SK-N-SH treated with all-trans-retinoic acid at 6 μM for 48 hours (cell line): ENCODE results near the gene TRIM15.

Experiments
- ATAC-seq: fragments of 200-7000 bp; cut with Tn5 transposase; 3 replicates; pipeline ENCODE4 v1.9.1; 2020; ENCODE audit warnings: mild to moderate bottlenecking, moderate library complexity
- ARNTL ChIP-seq: fragments of 450-650 bp; formaldehyde crosslinking; IDR thresholded peaks from 2 replicates; pipeline ENCODE4 v1.5.0; 2020; ENCODE audit warnings: low read depth, mild to moderate bottlenecking, moderate library complexity, borderline replicate concordance
- BACH2 ChIP-seq: fragments of 250-450 bp; sonication (Bioruptor Pico); IDR thresholded peaks from 2 replicates; pipeline ENCODE4 v1.9.0; 2021; ENCODE audit warnings: mild to moderate bottlenecking, borderline replicate concordance
- CSDC2 ChIP-seq: fragments of 250-450 bp; sonication (Bioruptor Pico); IDR thresholded peaks from 2 replicates; pipeline ENCODE4 v1.5.0; 2020; ENCODE audit warnings: mild to moderate bottlenecking, moderate library complexity
- ESRRG ChIP-seq: fragments of 250-450 bp; sonication (Bioruptor Pico); IDR thresholded peaks from 2 replicates; pipeline ENCODE4 v1.6.1; 2021; ENCODE audit warnings: mild to moderate bottlenecking
- GLIS3 ChIP-seq: fragments of 250-450 bp; sonication (Bioruptor Pico); IDR thresholded peaks from 2 replicates; pipeline ENCODE4 v1.5.0; 2020; ENCODE audit warnings: mild to moderate bottlenecking, moderate library complexity
- OSR1 ChIP-seq: fragments of 250-450 bp; sonication (Bioruptor Pico); IDR thresholded peaks from 2 replicates; pipeline ENCODE4 v1.8.0; 2022; ENCODE audit warnings: moderate library complexity, mild to moderate bottlenecking, inconsistent platforms
- PPARA ChIP-seq: fragments of 250-450 bp; sonication (Bioruptor Pico); IDR thresholded peaks from 2 replicates; pipeline ENCODE4 v1.5.0; 2020; ENCODE audit warnings: mild to moderate bottlenecking, borderline replicate concordance
- RARB ChIP-seq: fragments of 250-450 bp; sonication (Bioruptor Pico); IDR thresholded peaks from 2 replicates; pipeline ENCODE4 v1.8.0; 2021; ENCODE audit warnings: mild to moderate bottlenecking, moderate library complexity
- SNAI2 ChIP-seq: fragments of 250-450 bp; sonication (Bioruptor Pico); IDR thresholded peaks from 2 replicates; pipeline ENCODE4 v1.5.0; 2020; ENCODE audit warnings: mild to moderate bottlenecking, moderate library complexity
- TOX ChIP-seq: fragments of 250-450 bp; sonication (Bioruptor Pico); IDR thresholded peaks from 2 replicates; pipeline ENCODE4 v1.8.0; 2021; ENCODE audit warnings: mild to moderate bottlenecking, moderate library complexity, borderline replicate concordance
- ZFP3 ChIP-seq: fragments of 250-450 bp; sonication (Bioruptor Pico); IDR thresholded peaks from 2 replicates; pipeline ENCODE4 v1.5.0; 2020; ENCODE audit warnings: mild to moderate bottlenecking, moderate library complexity
- ZFP30 ChIP-seq: fragments of 450-650 bp; formaldehyde crosslinking; IDR thresholded peaks from 2 replicates; pipeline ENCODE4 v1.5.0; 2022; ENCODE audit warnings: mild to moderate bottlenecking, moderate library complexity
- ZNF70 ChIP-seq: fragments of 450-650 bp; formaldehyde crosslinking; IDR thresholded peaks from 2 replicates; pipeline ENCODE4 v1.5.0; 2020; ENCODE audit warnings: mild to moderate bottlenecking, moderate library complexity
- ZNF8 ChIP-seq: fragments of 450-650 bp; formaldehyde crosslinking; IDR thresholded peaks from 2 replicates; pipeline ENCODE4 v1.5.0; 2020; ENCODE audit warnings: mild to moderate bottlenecking, moderate library complexity
- TF ChIP-seq, protein P1 (sequence below): fragments of 250-450 bp; sonication (Bioruptor Pico); IDR thresholded peaks from 2 replicates; pipeline ENCODE4 v1.5.0; 2020; ENCODE audit warnings: mild to moderate bottlenecking, moderate library complexity
- TF ChIP-seq, protein P2 (sequence below): fragments of 250-450 bp; sonication (Bioruptor Pico); IDR thresholded peaks from 2 replicates; pipeline ENCODE4 v1.8.0; 2020; ENCODE audit warnings: mild to moderate bottlenecking, moderate library complexity, borderline replicate concordance
- TF ChIP-seq, protein P3 (sequence below): fragments of 250-450 bp; sonication (Bioruptor Pico); IDR thresholded peaks from 2 replicates; pipeline ENCODE4 v1.8.0; 2021; ENCODE audit warnings: low read depth, mild to moderate bottlenecking, moderate library complexity, borderline replicate concordance
- TF ChIP-seq, protein P4 (sequence below): fragments of 250-450 bp; sonication (Bioruptor Pico); IDR thresholded peaks from 2 replicates; pipeline ENCODE4 v1.5.1; 2020; ENCODE audit warnings: low read depth, mild to moderate bottlenecking, moderate library complexity

The TRIM15 gene

DNA sequence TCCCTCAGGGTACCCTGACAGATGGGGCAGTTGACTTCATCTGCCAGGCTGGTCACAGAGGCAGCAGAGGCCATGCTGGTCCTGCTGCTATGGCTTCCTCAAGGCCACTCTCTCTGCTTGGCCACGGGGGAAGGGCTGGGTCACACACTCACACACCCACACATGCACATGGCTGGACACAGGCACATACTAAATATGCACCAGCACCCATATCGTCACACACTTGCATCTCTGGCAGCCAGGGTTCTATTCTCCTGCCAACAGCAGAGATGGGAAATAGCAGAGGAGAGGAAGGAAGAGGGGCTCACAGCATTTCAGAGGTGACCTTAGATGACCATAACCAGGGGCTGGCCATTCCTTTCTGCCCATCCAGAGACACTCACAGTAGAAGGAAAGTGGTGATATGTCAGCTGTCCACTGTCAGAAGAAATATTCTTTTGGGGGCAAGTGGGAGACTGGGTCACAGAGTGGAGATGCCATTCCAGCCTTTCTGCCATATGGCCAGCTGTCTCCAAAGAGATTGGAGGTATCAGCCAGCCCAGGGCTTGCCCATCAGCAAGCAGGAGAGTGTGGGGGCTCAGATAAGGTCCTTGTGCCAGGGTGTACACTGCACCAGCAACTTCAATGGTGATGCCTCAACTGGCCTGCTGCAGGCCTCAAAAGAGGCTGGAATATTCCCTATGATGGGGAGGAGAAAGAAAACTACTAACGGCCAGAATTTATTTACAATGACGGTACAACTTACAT lies 2.4 kb upstream of the TRIM15 start, which contains the start of gene TRIM10:
Gene TRIM10 (minus strand): TSS at position 427 of the 747 bp plus-strand sequence. CDS start 353 bp downstream, at position 74.
- no peak for TF ChIP-seq ZNF70
- TF ChIP-seq, protein P1, sequence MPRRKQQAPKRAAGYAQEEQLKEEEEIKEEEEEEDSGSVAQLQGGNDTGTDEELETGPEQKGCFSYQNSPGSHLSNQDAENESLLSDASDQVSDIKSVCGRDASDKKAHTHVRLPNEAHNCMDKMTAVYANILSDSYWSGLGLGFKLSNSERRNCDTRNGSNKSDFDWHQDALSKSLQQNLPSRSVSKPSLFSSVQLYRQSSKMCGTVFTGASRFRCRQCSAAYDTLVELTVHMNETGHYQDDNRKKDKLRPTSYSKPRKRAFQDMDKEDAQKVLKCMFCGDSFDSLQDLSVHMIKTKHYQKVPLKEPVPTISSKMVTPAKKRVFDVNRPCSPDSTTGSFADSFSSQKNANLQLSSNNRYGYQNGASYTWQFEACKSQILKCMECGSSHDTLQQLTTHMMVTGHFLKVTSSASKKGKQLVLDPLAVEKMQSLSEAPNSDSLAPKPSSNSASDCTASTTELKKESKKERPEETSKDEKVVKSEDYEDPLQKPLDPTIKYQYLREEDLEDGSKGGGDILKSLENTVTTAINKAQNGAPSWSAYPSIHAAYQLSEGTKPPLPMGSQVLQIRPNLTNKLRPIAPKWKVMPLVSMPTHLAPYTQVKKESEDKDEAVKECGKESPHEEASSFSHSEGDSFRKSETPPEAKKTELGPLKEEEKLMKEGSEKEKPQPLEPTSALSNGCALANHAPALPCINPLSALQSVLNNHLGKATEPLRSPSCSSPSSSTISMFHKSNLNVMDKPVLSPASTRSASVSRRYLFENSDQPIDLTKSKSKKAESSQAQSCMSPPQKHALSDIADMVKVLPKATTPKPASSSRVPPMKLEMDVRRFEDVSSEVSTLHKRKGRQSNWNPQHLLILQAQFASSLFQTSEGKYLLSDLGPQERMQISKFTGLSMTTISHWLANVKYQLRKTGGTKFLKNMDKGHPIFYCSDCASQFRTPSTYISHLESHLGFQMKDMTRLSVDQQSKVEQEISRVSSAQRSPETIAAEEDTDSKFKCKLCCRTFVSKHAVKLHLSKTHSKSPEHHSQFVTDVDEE = no peak
- no peak for TF ChIP-seq ESRRG (CRISPR knock-in tag)
- TF ChIP-seq CSDC2 = no peak
- no peak for TF ChIP-seq PPARA (CRISPR knock-in tag)
- no peak for TF ChIP-seq ZNF8
- TF ChIP-seq TOX = no peak
- TF ChIP-seq, protein P2, sequence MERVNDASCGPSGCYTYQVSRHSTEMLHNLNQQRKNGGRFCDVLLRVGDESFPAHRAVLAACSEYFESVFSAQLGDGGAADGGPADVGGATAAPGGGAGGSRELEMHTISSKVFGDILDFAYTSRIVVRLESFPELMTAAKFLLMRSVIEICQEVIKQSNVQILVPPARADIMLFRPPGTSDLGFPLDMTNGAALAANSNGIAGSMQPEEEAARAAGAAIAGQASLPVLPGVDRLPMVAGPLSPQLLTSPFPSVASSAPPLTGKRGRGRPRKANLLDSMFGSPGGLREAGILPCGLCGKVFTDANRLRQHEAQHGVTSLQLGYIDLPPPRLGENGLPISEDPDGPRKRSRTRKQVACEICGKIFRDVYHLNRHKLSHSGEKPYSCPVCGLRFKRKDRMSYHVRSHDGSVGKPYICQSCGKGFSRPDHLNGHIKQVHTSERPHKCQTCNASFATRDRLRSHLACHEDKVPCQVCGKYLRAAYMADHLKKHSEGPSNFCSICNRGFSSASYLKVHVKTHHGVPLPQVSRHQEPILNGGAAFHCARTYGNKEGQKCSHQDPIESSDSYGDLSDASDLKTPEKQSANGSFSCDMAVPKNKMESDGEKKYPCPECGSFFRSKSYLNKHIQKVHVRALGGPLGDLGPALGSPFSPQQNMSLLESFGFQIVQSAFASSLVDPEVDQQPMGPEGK = no peak
- TF ChIP-seq BACH2 (CRISPR knock-in tag) = no peak
- TF ChIP-seq ZFP30 = no peak
- TF ChIP-seq OSR1 (CRISPR knock-in tag) = no peak
- TF ChIP-seq GLIS3 (CRISPR knock-in tag) = no peak
- TF ChIP-seq, protein P3, sequence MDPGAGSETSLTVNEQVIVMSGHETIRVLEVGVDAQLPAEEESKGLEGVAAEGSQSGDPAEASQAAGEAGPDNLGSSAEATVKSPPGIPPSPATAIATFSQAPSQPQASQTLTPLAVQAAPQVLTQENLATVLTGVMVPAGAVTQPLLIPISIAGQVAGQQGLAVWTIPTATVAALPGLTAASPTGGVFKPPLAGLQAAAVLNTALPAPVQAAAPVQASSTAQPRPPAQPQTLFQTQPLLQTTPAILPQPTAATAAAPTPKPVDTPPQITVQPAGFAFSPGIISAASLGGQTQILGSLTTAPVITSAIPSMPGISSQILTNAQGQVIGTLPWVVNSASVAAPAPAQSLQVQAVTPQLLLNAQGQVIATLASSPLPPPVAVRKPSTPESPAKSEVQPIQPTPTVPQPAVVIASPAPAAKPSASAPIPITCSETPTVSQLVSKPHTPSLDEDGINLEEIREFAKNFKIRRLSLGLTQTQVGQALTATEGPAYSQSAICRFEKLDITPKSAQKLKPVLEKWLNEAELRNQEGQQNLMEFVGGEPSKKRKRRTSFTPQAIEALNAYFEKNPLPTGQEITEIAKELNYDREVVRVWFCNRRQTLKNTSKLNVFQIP (CRISPR knock-in tag) = no peak
- TF ChIP-seq RARB (CRISPR knock-in tag) = no peak
- TF ChIP-seq, protein P4, sequence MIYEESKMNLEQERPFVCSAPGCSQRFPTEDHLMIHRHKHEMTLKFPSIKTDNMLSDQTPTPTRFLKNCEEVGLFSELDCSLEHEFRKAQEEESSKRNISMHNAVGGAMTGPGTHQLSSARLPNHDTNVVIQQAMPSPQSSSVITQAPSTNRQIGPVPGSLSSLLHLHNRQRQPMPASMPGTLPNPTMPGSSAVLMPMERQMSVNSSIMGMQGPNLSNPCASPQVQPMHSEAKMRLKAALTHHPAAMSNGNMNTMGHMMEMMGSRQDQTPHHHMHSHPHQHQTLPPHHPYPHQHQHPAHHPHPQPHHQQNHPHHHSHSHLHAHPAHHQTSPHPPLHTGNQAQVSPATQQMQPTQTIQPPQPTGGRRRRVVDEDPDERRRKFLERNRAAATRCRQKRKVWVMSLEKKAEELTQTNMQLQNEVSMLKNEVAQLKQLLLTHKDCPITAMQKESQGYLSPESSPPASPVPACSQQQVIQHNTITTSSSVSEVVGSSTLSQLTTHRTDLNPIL = no peak
- TF ChIP-seq ZFP3 (CRISPR knock-in tag) = no peak
- no peak for TF ChIP-seq ARNTL (CRISPR knock-in tag)
- no peak for TF ChIP-seq SNAI2 (CRISPR knock-in tag)
- ATAC-seq = no peak

DNA sequence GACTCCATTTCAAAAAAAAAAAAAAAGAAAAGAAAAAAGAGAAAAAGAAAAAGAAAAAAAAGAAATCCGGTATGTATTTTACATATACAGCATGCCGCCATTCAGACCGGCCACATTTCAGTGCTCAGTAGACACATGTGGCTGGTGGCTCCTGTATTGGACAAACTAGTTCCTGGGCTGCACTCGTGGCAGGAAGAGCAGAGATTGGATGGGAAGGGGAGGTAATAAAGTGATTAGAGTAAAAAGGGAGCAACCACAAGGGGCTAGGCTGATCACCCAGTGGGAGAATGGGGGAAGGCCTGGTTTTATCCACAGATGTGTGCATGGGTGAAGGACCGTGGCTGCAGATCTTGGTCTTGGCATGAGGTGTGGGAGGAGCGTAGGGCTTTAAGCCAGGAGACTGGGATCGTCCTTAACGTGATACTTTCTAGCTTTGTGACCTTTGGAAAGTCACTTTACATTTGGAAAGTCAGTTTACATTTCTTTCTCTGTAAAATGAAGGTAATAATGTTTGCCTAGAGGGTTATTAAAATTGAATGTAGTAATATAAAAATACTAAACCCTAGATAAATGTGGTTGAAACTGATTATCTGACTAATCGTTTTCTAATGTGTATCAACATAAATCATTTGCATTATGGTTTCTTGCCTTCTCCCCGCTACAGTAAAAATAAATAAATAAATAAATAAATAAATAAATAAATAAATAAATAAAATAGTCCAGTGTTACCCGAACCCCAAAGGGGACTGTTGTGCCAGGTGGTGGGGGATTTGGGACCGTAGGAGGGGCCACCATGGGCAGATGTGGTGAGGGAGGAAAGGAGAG lies 869 bp upstream of the TRIM15 start:
- TF ChIP-seq, protein P2 = no peak
- TF ChIP-seq RARB (CRISPR knock-in tag) = no peak
- TF ChIP-seq SNAI2 (CRISPR knock-in tag) = no peak
- TF ChIP-seq, protein P4 = no peak

More for the DNA sequence above, 869 bp upstream of the TRIM15 start:
- no peak for ATAC-seq
